A549 treated with dexamethasone at 1 μM for 4 hours (cell line): ENCODE measurements around the gene GBX2. TPM values are rescaled to one million over a fixed set of nuclear protein-coding genes. Genes with fewer than 3 reads are reported as not detected.

Source experiments
- total RNA-seq: library from RNA; stranded (reverse); fragments of 200-300 nt; extraction: Qiagen RNA extraction; gene quantifications from 5 replicates; pipeline ENCODE4 v1.2.3, GENCODE V29; 2022

GBX2 gene
- total RNA-seq = 1.8 to 3.3 TPM (median 2.9 TPM) in 5 replicates

GRCh38 chr2:236168110-236169080, at the start of gene GBX2:
Gene GBX2, minus strand, starts transcription at chr2:236168386. Its CDS starts 415 bp downstream, at chr2:236167971.

Other genes starting within 250 kb of the GBX2 start
- gene ASB18, start 96.0 kb upstream of the GBX2 start, total RNA-seq = not detected in 5 replicates